MM.1S (cell line): ENCODE data around the gene LRIT1.

Source experiments
- DNase-seq: peaks from one replicate; pipeline ENCODE4 v3.0.0-alpha.2; 2015
- H2AFZ ChIP-seq: fragments of 300-600 bp; sonication (generic); 2 replicates; pipeline ENCODE4 v1.6.0; 2016; ENCODE audit warnings: antibody characterized with exemption, low read length
- H3F3A ChIP-seq: fragments of 300-600 bp; sonication (generic); 2 replicates; pipeline ENCODE4 v1.6.1; 2016; ENCODE audit warnings: mild to moderate bottlenecking, antibody characterized with exemption, low read length, moderate library complexity, mixed read lengths; ENCODE audit not compliant: insufficient read depth
- H3K27ac ChIP-seq: fragments of 300-600 bp; sonication (generic); 2 replicates; pipeline ENCODE4 v1.5.1; 2016; ENCODE audit warnings: mild to moderate bottlenecking, low read length
- H3K27me3 ChIP-seq: fragments of 300-600 bp; sonication (generic); replicated peaks from 2 replicates; pipeline ENCODE4 v1.6.0; 2016; ENCODE audit warnings: low read length; ENCODE audit not compliant: insufficient read depth
- H3K36me3 ChIP-seq: fragments of 300-600 bp; sonication (generic); replicated peaks from 2 replicates; pipeline ENCODE4 v1.6.1; 2016; ENCODE audit warnings: mild to moderate bottlenecking, low read length, mixed read lengths; ENCODE audit not compliant: insufficient read depth
- H3K4me1 ChIP-seq: fragments of 300-600 bp; sonication (generic); 2 replicates; pipeline ENCODE4 v1.6.1; 2016; ENCODE audit warnings: low read length, mixed read lengths
- H3K4me2 ChIP-seq: fragments of 300-600 bp; sonication (generic); 2 replicates; pipeline ENCODE4 v1.6.0; 2016; ENCODE audit warnings: low read depth, low read length
- H3K4me3 ChIP-seq: fragments of 300-600 bp; sonication (generic); 2 replicates; pipeline ENCODE4 v1.5.1; 2016; ENCODE audit warnings: low read length, mixed read lengths
- H3K79me2 ChIP-seq: fragments of 300-600 bp; sonication (generic); 2 replicates; pipeline ENCODE4 v1.6.1; 2016; ENCODE audit warnings: mixed run types, low read length, mixed read lengths
- H3K9ac ChIP-seq: fragments of 300-600 bp; sonication (generic); 2 replicates; pipeline ENCODE4 v1.6.1; 2016; ENCODE audit warnings: low read length, mixed read lengths
- H3K9me2 ChIP-seq: fragments of 300-600 bp; sonication (generic); replicated peaks from 2 replicates; pipeline ENCODE4 v1.6.1; 2016; ENCODE audit warnings: mild to moderate bottlenecking, low read length, mixed read lengths; ENCODE audit not compliant: insufficient read depth
- H3K9me3 ChIP-seq: fragments of 300-600 bp; sonication (generic); replicated peaks from 2 replicates; pipeline ENCODE4 v1.6.1; 2016; ENCODE audit warnings: mild to moderate bottlenecking, low read length, mixed read lengths; ENCODE audit not compliant: insufficient read depth
- H4K20me1 ChIP-seq: fragments of 300-600 bp; sonication (generic); 2 replicates; pipeline ENCODE4 v1.6.1; 2016; ENCODE audit warnings: mild to moderate bottlenecking, low read length, moderate library complexity, mixed read lengths; ENCODE audit not compliant: insufficient read depth
- EZH2 ChIP-seq: fragments of 300-600 bp; sonication (generic); optimal IDR thresholded peaks from 2 replicates; pipeline ENCODE3; 2017; ENCODE audit warnings: low read depth, mild to moderate bottlenecking, antibody characterized with exemption, low read length, mixed read lengths
- EZH2phosphoT487 ChIP-seq: fragments of 300-600 bp; sonication (generic); IDR thresholded peaks from 2 replicates; pipeline ENCODE4 v1.6.1; 2018; ENCODE audit warnings: antibody characterized with exemption, low read length
- TF ChIP-seq, protein P1 (sequence below): fragments of 300-600 bp; sonication (generic); IDR thresholded peaks from 2 replicates; pipeline ENCODE4 v1.5.1; 2016; ENCODE audit warnings: antibody characterized with exemption, low read length, mixed read lengths

The LRIT1 gene

DNA sequence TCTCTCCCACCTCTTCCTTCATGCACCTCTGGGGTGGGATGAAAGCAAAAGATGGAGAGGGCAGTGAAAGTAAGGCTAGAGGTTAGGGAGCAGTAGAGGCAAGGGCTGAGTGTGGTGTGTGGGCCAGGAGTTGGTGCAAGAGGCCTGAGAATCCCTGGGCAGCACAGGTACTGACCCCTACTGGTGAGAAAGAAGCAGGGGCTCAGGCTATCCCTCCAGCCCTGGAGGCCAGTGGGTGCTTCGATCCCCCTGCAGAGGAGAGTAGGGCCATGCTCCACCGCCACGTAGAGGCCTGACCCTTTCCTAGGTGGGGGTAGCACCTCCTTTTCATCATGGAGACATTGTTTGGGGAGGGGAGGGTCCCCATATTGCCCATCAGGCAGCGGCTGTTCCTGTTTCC is 37.2 kb downstream of the LRIT1 start:
- H3K9ac ChIP-seq, result no peak overlapping the region

DNA sequence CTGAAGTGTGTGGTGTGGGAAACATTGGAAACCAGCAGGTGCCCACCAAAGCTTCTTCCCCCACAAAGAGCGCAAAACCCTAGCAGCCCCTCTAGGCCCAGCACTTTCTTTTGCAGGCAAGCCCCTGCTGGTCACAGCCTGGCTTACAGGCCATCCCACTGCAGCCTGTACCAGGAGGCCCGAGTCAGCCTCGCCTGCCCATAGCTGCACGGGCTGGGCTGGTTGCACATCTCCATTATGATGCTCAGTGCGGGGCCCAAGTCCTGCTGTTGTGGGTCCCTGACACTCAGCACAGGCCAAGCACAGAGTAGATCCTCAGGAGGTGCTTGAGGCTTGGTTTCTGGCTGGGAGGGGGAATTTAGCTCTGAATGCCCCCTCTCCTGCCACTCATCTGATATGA is 39.0 kb downstream of the LRIT1 start:
- Histone ChIP-seq H3K4me3 (no peak overlapping the region), H3K27me3 (no peaks in the 10 kb centered on the region), H3K36me3 (no peaks in the 10 kb centered on the region), H3K79me2 (no peaks in the 10 kb centered on the region), H3K27ac (no peak overlapping the region), H3K9me2 (no peaks in the 10 kb centered on the region), H3K4me2 (no peak overlapping the region), H3F3A (no peaks in the 10 kb centered on the region), H3K9me3 (no peaks in the 10 kb centered on the region), H3K4me1 (no peaks in the 10 kb centered on the region), H3K9ac (no peak overlapping the region), H2AFZ (no peak overlapping the region), H4K20me1 (no peaks in the 10 kb centered on the region)
- no peak for DNase-seq
- no peak for TF ChIP-seq EZH2phosphoT487
- no peak for TF ChIP-seq EZH2
- TF ChIP-seq, protein P1, sequence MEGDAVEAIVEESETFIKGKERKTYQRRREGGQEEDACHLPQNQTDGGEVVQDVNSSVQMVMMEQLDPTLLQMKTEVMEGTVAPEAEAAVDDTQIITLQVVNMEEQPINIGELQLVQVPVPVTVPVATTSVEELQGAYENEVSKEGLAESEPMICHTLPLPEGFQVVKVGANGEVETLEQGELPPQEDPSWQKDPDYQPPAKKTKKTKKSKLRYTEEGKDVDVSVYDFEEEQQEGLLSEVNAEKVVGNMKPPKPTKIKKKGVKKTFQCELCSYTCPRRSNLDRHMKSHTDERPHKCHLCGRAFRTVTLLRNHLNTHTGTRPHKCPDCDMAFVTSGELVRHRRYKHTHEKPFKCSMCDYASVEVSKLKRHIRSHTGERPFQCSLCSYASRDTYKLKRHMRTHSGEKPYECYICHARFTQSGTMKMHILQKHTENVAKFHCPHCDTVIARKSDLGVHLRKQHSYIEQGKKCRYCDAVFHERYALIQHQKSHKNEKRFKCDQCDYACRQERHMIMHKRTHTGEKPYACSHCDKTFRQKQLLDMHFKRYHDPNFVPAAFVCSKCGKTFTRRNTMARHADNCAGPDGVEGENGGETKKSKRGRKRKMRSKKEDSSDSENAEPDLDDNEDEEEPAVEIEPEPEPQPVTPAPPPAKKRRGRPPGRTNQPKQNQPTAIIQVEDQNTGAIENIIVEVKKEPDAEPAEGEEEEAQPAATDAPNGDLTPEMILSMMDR, result no peak

More for the DNA sequence above, 37.2 kb downstream of the LRIT1 start:
- H3K79me2 ChIP-seq, result no peaks in the 10 kb centered on the region
- no peaks in the 10 kb centered on the region for H3K4me1 ChIP-seq
- no peaks in the 10 kb centered on the region for H3K9me3 ChIP-seq
- H2AFZ ChIP-seq, result no peak overlapping the region
- no peaks in the 10 kb centered on the region for H4K20me1 ChIP-seq
- no peak overlapping the region for H3K27ac ChIP-seq
- no peak for DNase-seq
- H3K27me3 ChIP-seq, result no peaks in the 10 kb centered on the region
- TF ChIP-seq EZH2phosphoT487, result no peak
- TF ChIP-seq, protein P1, result peak; percentile 45
- H3K4me3 ChIP-seq, result no peak overlapping the region
- H3K9me2 ChIP-seq, result no peaks in the 10 kb centered on the region
- no peaks in the 10 kb centered on the region for H3K36me3 ChIP-seq
- H3K4me2 ChIP-seq, result no peak overlapping the region
- H3F3A ChIP-seq, result no peaks in the 10 kb centered on the region

DNA sequence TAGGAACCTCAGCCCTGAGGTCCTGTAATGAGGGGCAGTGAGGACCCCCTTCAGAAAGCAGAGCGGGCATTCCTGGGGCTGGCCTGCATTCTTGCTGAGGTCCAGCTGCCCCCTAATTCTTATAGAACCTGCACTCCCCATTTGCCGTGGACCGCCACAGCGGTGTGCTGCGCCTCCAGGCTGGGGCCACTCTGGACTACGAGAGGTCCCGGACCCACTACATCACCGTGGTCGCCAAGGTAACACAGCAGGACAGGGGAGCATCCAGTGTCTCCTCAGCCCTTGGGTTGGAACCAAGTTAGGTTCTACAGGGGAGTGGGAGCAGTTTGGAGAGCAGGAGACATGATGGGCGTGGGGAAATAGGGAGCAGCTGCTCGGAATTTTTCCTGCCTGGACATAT is 39.7 kb downstream of the LRIT1 start:
- H3K9ac ChIP-seq, result no peak overlapping the region
- H3K79me2 ChIP-seq, result no peaks in the 10 kb centered on the region
- H3K4me1 ChIP-seq, result no peaks in the 10 kb centered on the region
- TF ChIP-seq, protein P1, result no peak
- TF ChIP-seq EZH2 (no peak), EZH2phosphoT487 (no peak)
- H2AFZ ChIP-seq, result no peak overlapping the region
- H3K27ac ChIP-seq, result no peak overlapping the region
- no peaks in the 10 kb centered on the region for H4K20me1 ChIP-seq
- H3K9me2 ChIP-seq, result no peaks in the 10 kb centered on the region
- H3K4me3 ChIP-seq, result no peak overlapping the region
- no peaks in the 10 kb centered on the region for H3K27me3 ChIP-seq
- H3K36me3 ChIP-seq, result no peaks in the 10 kb centered on the region
- no peaks in the 10 kb centered on the region for H3F3A ChIP-seq
- DNase-seq, result no peak
- no peaks in the 10 kb centered on the region for H3K9me3 ChIP-seq
- H3K4me2 ChIP-seq, result no peak overlapping the region

DNA sequence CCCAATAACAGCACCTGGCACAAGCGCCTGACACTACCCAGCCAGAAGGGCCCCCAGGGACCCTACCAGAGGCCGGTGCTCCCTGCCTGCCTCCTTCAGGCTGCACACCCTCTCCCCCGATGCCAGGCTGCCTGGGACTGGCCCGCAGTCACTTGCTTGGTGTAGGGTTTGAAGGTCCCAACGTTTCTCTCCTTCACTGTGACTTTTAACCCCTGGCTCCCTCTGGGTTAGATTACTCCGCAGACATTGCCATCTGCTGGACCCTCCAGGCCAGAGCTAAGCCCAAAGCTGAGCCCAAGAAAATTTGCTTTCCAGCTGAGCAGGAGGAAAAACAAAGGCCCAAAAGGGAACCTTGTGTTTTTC is 40.1 kb downstream of the LRIT1 start:
- no peaks in the 10 kb centered on the region for H3K79me2 ChIP-seq
- no peak overlapping the region for H3K9ac ChIP-seq
- no peak overlapping the region for H3K27ac ChIP-seq
- TF ChIP-seq, protein P1, result no peak
- H4K20me1 ChIP-seq, result no peaks in the 10 kb centered on the region
- H3K4me2 ChIP-seq, result no peak overlapping the region
- H3K36me3 ChIP-seq, result no peaks in the 10 kb centered on the region
- no peaks in the 10 kb centered on the region for H3K27me3 ChIP-seq
- no peak overlapping the region for H3K4me3 ChIP-seq
- H2AFZ ChIP-seq, result no peak overlapping the region
- no peaks in the 10 kb centered on the region for H3K4me1 ChIP-seq
- no peaks in the 10 kb centered on the region for H3K9me3 ChIP-seq
- no peak for DNase-seq
- no peaks in the 10 kb centered on the region for H3F3A ChIP-seq
- no peaks in the 10 kb centered on the region for H3K9me2 ChIP-seq
